Hematopoietic multipotent progenitor cell (in vitro differentiated cells): Measurements from ENCODE around the gene KRTAP4-1. TPM values are rescaled to one million over a fixed set of nuclear protein-coding genes. Genes with fewer than 3 reads are reported as not detected.

Experiments used
- small RNA-seq: library from RNA; depleted of rRNA; stranded (forward); fragments of <200 nt; gene quantifications from one replicate; pipeline ENCODE3, GENCODE V24; 2012
- total RNA-seq: library from RNA; depleted of rRNA; stranded (reverse); fragments of >200 nt; gene quantifications from one replicate; pipeline ENCODE4 v1.2.3, GENCODE V29; 2012

The KRTAP4-1 gene
- total RNA-seq, 1 donor, result not detected

Small RNA genes within 50 kb of the gene (small RNA-seq; reads per million reads assigned to genes)
- gene KRTAP4-17P, result not detected

Other genes starting within 250 kb of the KRTAP4-1 start
- under 0.01 TPM for gene KRT23, start 247.3 kb downstream of the KRTAP4-1 start, total RNA-seq
- under 0.01 TPM for gene KRT39, start 218.0 kb downstream of the KRTAP4-1 start, total RNA-seq
- not detected for gene KRT40, start 200.6 kb downstream of the KRTAP4-1 start, total RNA-seq
- gene KRTAP3-3, start 190.7 kb downstream of the KRTAP4-1 start, total RNA-seq, result not detected
- gene KRTAP3-2, start 185.0 kb downstream of the KRTAP4-1 start, total RNA-seq, result not detected
- gene KRTAP3-1, start 175.8 kb downstream of the KRTAP4-1 start, total RNA-seq, result not detected
- gene KRTAP1-5, start 157.7 kb downstream of the KRTAP4-1 start, total RNA-seq, result not detected
- gene KRTAP1-4, start 154.7 kb downstream of the KRTAP4-1 start, total RNA-seq, result not detected
- gene KRTAP1-3, start 150.0 kb downstream of the KRTAP4-1 start, total RNA-seq, result not detected
- not detected for gene KRTAP1-1, start 143.5 kb downstream of the KRTAP4-1 start, total RNA-seq
- gene KRTAP2-1, start 137.6 kb downstream of the KRTAP4-1 start, total RNA-seq, result not detected
- gene KRTAP2-2, start 129.7 kb downstream of the KRTAP4-1 start, total RNA-seq, result not detected
- gene KRTAP2-3, start 124.8 kb downstream of the KRTAP4-1 start, total RNA-seq, result not detected
- not detected for gene KRTAP2-4, start 119.0 kb downstream of the KRTAP4-1 start, total RNA-seq
- not detected for gene KRTAP4-7, start 100.8 kb downstream of the KRTAP4-1 start, total RNA-seq
- not detected for gene KRTAP4-8, start 86.8 kb downstream of the KRTAP4-1 start, total RNA-seq
- not detected for gene KRTAP4-16, start 82.7 kb downstream of the KRTAP4-1 start, total RNA-seq
- under 0.01 TPM for gene KRTAP4-9, start 79.5 kb downstream of the KRTAP4-1 start, total RNA-seq
- not detected for gene KRTAP4-11, start 66.5 kb downstream of the KRTAP4-1 start, total RNA-seq
- gene KRTAP4-12, start 60.7 kb downstream of the KRTAP4-1 start, total RNA-seq, result not detected
- not detected for gene KRTAP4-6, start 44.4 kb downstream of the KRTAP4-1 start, total RNA-seq
- not detected for gene KRTAP4-5, start 35.1 kb downstream of the KRTAP4-1 start, total RNA-seq
- not detected for gene KRTAP4-4, start 24.2 kb downstream of the KRTAP4-1 start, total RNA-seq
- not detected for gene KRTAP4-3, start 16.7 kb downstream of the KRTAP4-1 start, total RNA-seq
- not detected for gene KRTAP4-2, start 6.7 kb downstream of the KRTAP4-1 start, total RNA-seq
- gene KRTAP9-1, start 5.0 kb upstream of the KRTAP4-1 start, total RNA-seq, result not detected
- gene KRTAP9-2, start 41.7 kb upstream of the KRTAP4-1 start, total RNA-seq, result not detected
- gene KRTAP9-3, start 47.5 kb upstream of the KRTAP4-1 start, total RNA-seq, result not detected
- not detected for gene KRTAP9-8, start 53.1 kb upstream of the KRTAP4-1 start, total RNA-seq
- gene KRTAP9-4, start 64.8 kb upstream of the KRTAP4-1 start, total RNA-seq, result not detected
- gene KRTAP9-9, start 70.5 kb upstream of the KRTAP4-1 start, total RNA-seq, result not detected
- not detected for gene KRTAP9-6, start 80.5 kb upstream of the KRTAP4-1 start, total RNA-seq
- not detected for gene KRTAP9-7, start 90.8 kb upstream of the KRTAP4-1 start, total RNA-seq
- gene KRTAP29-1, start 117.9 kb upstream of the KRTAP4-1 start, total RNA-seq, result not detected
- gene KRTAP16-1, start 124.4 kb upstream of the KRTAP4-1 start, total RNA-seq, result 0.27 TPM
- not detected for gene KRTAP17-1, start 130.8 kb upstream of the KRTAP4-1 start, total RNA-seq
- gene KRT33A, start 165.9 kb upstream of the KRTAP4-1 start, total RNA-seq, result not detected
- gene KRT33B, start 184.9 kb upstream of the KRTAP4-1 start, total RNA-seq, result not detected
- gene KRT34, start 197.4 kb upstream of the KRTAP4-1 start, total RNA-seq, result not detected
- not detected for gene KRT31, start 212.7 kb upstream of the KRTAP4-1 start, total RNA-seq
- gene KRT37, start 239.7 kb upstream of the KRTAP4-1 start, total RNA-seq, result not detected